Retinal pigment epithelial cell (primary cell): Measurements from ENCODE around the gene PRKAB1.
"Not testable (repeated sequence)": the region's sequence is repeated elsewhere in the genome, so short reads cannot be mapped to it uniquely, and the experiment has no call there.

ENCODE experiments used
- DNase-seq: peaks from one replicate; pipeline ENCODE4 v3.0.0-alpha.2; 2010; ENCODE audit warnings: low read depth
- H3K4me3 ChIP-seq: 2 replicates; pipeline ENCODE4 v1.5.1; 2011; ENCODE audit warnings: mild to moderate bottlenecking, low read length, control low read depth, moderate library complexity
- CTCF ChIP-seq: conservative IDR thresholded peaks from 2 replicates; pipeline ENCODE4 v1.5.1; 2011; ENCODE audit warnings: low read depth, low read length, control low read depth, inconsistent platforms

PRKAB1 gene

GRCh38 chr12:119667577-119668323, at the start of gene PRKAB1:
PRKAB1 (plus strand) TSS chr12:119668133; CDS start chr12:119668245, 112 bp downstream.
- TF ChIP-seq CTCF: peak; percentile 80
- H3K4me3 ChIP-seq: peak within 1 kb of the TSS; percentile 98
- DNase-seq: peak; percentile 90

- not testable (repeated sequence) for DNase-seq, H3K4me3 ChIP-seq
These were observed 49.5 kb upstream of the PRKAB1 start for GRCh38 chr12:119618328-119618896.

- no peak overlapping the region for H3K4me3 ChIP-seq
- DNase-seq: no peak
- no peak for TF ChIP-seq CTCF
These were observed 47.4 kb upstream of the PRKAB1 start for GRCh38 chr12:119620490-119620889.

GRCh38 chr12:119621878-119622277, 46.1 kb upstream of the PRKAB1 start:
- H3K4me3 ChIP-seq: no peak overlapping the region
- no peak for DNase-seq
- no peak for TF ChIP-seq CTCF

GRCh38 chr12:119624966-119625365, 43.0 kb upstream of the PRKAB1 start:
- no peak for DNase-seq
- H3K4me3 ChIP-seq: no peak overlapping the region
- TF ChIP-seq CTCF: no peak

GRCh38 chr12:119627019-119627643, 40.8 kb upstream of the PRKAB1 start:
- DNase-seq: no peak
- no peak overlapping the region for H3K4me3 ChIP-seq
- no peak for TF ChIP-seq CTCF

GRCh38 chr12:119627686-119628085, 40.2 kb upstream of the PRKAB1 start:
- DNase-seq: no peak
- no peak for TF ChIP-seq CTCF
- H3K4me3 ChIP-seq: no peak overlapping the region
